ENCODE results near the gene PEX26. TPM values are rescaled to one million over a fixed set of nuclear protein-coding genes. Genes with fewer than 3 reads are reported as not detected.

Gene PEX26
- total and polyA plus RNA-seq, 4 donors = 3.5 to 21.0 (median 16.9) TPM

GRCh38 chr22:18116634-18117033 lies 38.8 kb downstream of the PEX26 start:
- Histone ChIP-seq H3K9ac (ENCODE audit: low read depth in 1 of 2, low read length in 2 of 2) (no peak overlapping the region), H3K27ac (ENCODE audit: low read depth in 1 of 2, low read length in 2 of 2) (no peak overlapping the region), H3K27me3 (ENCODE audit: control insufficient read depth in 4 of 4, insufficient read depth in 4 of 4, low read length in 3 of 4) (no peaks in the 10 kb centered on the region), H3K4me1 (ENCODE audit: control insufficient read depth in 4 of 4, insufficient read depth in 4 of 4, low read length in 3 of 4) (peaks cover 0 to 4% (median under 1%) of the 10 kb centered on the region in 4 donors), H3K36me3 (ENCODE audit: control insufficient read depth in 4 of 4, insufficient read depth in 3 of 4, low read depth in 1 of 4, low read length in 3 of 4) (no peaks in the 10 kb centered on the region), H3K4me3 (ENCODE audit: low read depth in 1 of 3, low read length in 3 of 3) (no peak overlapping the region), H3K9me3 (ENCODE audit: control insufficient read depth in 4 of 4, low read length in 3 of 4) (no peaks in the 10 kb centered on the region)
- WGBS = 96% methylated on average over 15 of the region's 15 CpGs
- TF ChIP-seq RXRA (IDR thresholded peaks at IDR 0.05) = no peak
- no peak for TF ChIP-seq HNF4G (IDR thresholded peaks at IDR 0.05)
- TF ChIP-seq TAF1 (conservative IDR thresholded peaks at IDR 0.05) = no peak
- no peak for TF ChIP-seq FOXA2 (IDR thresholded peaks at IDR 0.05)
- TF ChIP-seq JUND (IDR thresholded peaks at IDR 0.05) = no peak
- TF ChIP-seq SP1 (IDR thresholded peaks at IDR 0.05) = no peak
- TF ChIP-seq EGR1 (IDR thresholded peaks at IDR 0.05; ENCODE audit: low read depth in 2 of 2) = no peak
- TF ChIP-seq, protein P1, sequence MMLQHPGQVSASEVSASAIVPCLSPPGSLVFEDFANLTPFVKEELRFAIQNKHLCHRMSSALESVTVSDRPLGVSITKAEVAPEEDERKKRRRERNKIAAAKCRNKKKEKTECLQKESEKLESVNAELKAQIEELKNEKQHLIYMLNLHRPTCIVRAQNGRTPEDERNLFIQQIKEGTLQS (IDR thresholded peaks at IDR 0.05) = no peak
- TF ChIP-seq FOXA1 (IDR thresholded peaks at IDR 0.05) = no peak
- TF ChIP-seq MAX (IDR thresholded peaks at IDR 0.05) = no peak
- TF ChIP-seq, protein P2, sequence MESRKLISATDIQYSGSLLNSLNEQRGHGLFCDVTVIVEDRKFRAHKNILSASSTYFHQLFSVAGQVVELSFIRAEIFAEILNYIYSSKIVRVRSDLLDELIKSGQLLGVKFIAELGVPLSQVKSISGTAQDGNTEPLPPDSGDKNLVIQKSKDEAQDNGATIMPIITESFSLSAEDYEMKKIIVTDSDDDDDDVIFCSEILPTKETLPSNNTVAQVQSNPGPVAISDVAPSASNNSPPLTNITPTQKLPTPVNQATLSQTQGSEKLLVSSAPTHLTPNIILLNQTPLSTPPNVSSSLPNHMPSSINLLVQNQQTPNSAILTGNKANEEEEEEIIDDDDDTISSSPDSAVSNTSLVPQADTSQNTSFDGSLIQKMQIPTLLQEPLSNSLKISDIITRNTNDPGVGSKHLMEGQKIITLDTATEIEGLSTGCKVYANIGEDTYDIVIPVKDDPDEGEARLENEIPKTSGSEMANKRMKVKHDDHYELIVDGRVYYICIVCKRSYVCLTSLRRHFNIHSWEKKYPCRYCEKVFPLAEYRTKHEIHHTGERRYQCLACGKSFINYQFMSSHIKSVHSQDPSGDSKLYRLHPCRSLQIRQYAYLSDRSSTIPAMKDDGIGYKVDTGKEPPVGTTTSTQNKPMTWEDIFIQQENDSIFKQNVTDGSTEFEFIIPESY (IDR thresholded peaks at IDR 0.05) = no peak
- no peak for TF ChIP-seq RAD21 (IDR thresholded peaks at IDR 0.05)
- TF ChIP-seq REST (IDR thresholded peaks at IDR 0.05) = no peak
- no peak for TF ChIP-seq NR2F2 (IDR thresholded peaks at IDR 0.05)
- no peak for TF ChIP-seq YY1 (IDR thresholded peaks at IDR 0.05)
- DNase-seq (ENCODE audit: low spot score) = no peak

- WGBS = 93% methylated on average over 9 of the region's 9 CpGs
- H3K27ac ChIP-seq (ENCODE audit: low read depth in 1 of 2, low read length in 2 of 2) = no peak overlapping the region
- TF ChIP-seq, protein P3, sequence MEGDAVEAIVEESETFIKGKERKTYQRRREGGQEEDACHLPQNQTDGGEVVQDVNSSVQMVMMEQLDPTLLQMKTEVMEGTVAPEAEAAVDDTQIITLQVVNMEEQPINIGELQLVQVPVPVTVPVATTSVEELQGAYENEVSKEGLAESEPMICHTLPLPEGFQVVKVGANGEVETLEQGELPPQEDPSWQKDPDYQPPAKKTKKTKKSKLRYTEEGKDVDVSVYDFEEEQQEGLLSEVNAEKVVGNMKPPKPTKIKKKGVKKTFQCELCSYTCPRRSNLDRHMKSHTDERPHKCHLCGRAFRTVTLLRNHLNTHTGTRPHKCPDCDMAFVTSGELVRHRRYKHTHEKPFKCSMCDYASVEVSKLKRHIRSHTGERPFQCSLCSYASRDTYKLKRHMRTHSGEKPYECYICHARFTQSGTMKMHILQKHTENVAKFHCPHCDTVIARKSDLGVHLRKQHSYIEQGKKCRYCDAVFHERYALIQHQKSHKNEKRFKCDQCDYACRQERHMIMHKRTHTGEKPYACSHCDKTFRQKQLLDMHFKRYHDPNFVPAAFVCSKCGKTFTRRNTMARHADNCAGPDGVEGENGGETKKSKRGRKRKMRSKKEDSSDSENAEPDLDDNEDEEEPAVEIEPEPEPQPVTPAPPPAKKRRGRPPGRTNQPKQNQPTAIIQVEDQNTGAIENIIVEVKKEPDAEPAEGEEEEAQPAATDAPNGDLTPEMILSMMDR (IDR thresholded peaks at IDR 0.05; ENCODE audit: low read depth, low read length, missing input control) = no peak
- TF ChIP-seq HNF4G (IDR thresholded peaks at IDR 0.05) = no peak
- no peak for TF ChIP-seq TAF1 (conservative IDR thresholded peaks at IDR 0.05)
- TF ChIP-seq, protein P2 (IDR thresholded peaks at IDR 0.05) = no peak
- no peak for TF ChIP-seq HNF4A (conservative IDR thresholded peaks at IDR 0.05)
- no peak for TF ChIP-seq MAX (IDR thresholded peaks at IDR 0.05)
- no peak for TF ChIP-seq GABPA (IDR thresholded peaks at IDR 0.05 in 1 of 2, conservative IDR thresholded peaks at IDR 0.05 in 1 of 2)
- no peak for TF ChIP-seq YY1 (IDR thresholded peaks at IDR 0.05)
- no peak for TF ChIP-seq EGR1 (IDR thresholded peaks at IDR 0.05; ENCODE audit: low read depth in 2 of 2)
- TF ChIP-seq, protein P1 (IDR thresholded peaks at IDR 0.05) = no peak
- peaks cover 0 to 4% (median 0%) of the 10 kb centered on the region in 4 donors for H3K4me1 ChIP-seq (ENCODE audit: control insufficient read depth in 4 of 4, insufficient read depth in 4 of 4, low read length in 3 of 4)
- H3K36me3 ChIP-seq (ENCODE audit: control insufficient read depth in 4 of 4, insufficient read depth in 3 of 4, low read depth in 1 of 4, low read length in 3 of 4) = no peaks in the 10 kb centered on the region
- no peaks in the 10 kb centered on the region for H3K9me3 ChIP-seq (ENCODE audit: control insufficient read depth in 4 of 4, low read length in 3 of 4)
- no peaks in the 10 kb centered on the region for H3K27me3 ChIP-seq (ENCODE audit: control insufficient read depth in 4 of 4, insufficient read depth in 4 of 4, low read length in 3 of 4)
- no peak overlapping the region for H3K9ac ChIP-seq (ENCODE audit: low read depth in 1 of 2, low read length in 2 of 2)
- no peak for DNase-seq (ENCODE audit: low spot score)
- no peak overlapping the region for H3K4me3 ChIP-seq (ENCODE audit: low read depth in 1 of 3, low read length in 3 of 3)
Measured at GRCh38 chr22:18118345-18118915, 40.6 kb downstream of the PEX26 start.

Measured in liver (tissue), 9 donors.